HG03558 (cell line): ENCODE results near the gene COL27A1.
"Not testable (repeated sequence)": the region's sequence is repeated elsewhere in the genome, so short reads cannot be mapped to it uniquely, and the experiment has no call there.

Experiments used
- ATAC-seq: cut with Tn5 transposase; IDR thresholded peaks from one replicate; pipeline ENCODE4 v1.9.1; 2021; ENCODE audit warnings: moderate number of reproducible peaks; ENCODE audit not compliant: unreplicated experiment; ENCODE audit errors: extremely low read depth

The COL27A1 gene

GRCh38 chr9:114324965-114325364 lies 169.6 kb downstream of the COL27A1 start:
- ATAC-seq, result not testable (repeated sequence)

GRCh38 chr9:114325684-114326254 lies 170.4 kb downstream of the COL27A1 start:
- not testable (repeated sequence) for ATAC-seq

GRCh38 chr9:114327749-114328148 lies 172.4 kb downstream of the COL27A1 start:
- no peak for ATAC-seq

GRCh38 chr9:114328357-114328820 lies 173.1 kb downstream of the COL27A1 start:
- not testable (repeated sequence) for ATAC-seq

GRCh38 chr9:114328937-114329624 lies 173.7 kb downstream of the COL27A1 start:
- ATAC-seq, result not testable (repeated sequence)

GRCh38 chr9:114329625-114330022 lies 174.3 kb downstream of the COL27A1 start, which contains the start of gene ORM2:
ORM2 (plus strand) TSS chr9:114329869; CDS start chr9:114329905, 36 bp downstream.
- ATAC-seq, result not testable (repeated sequence)

- ATAC-seq, result no peak
These were observed 175.3 kb downstream of the COL27A1 start for GRCh38 chr9:114330636-114331035.

GRCh38 chr9:114331229-114332195 lies 176.2 kb downstream of the COL27A1 start:
- ATAC-seq, result not testable (repeated sequence)

GRCh38 chr9:114332474-114333040 lies 177.2 kb downstream of the COL27A1 start:
- ATAC-seq, result not testable (repeated sequence)

- ATAC-seq, result not testable (repeated sequence)
These were observed 178.4 kb downstream of the COL27A1 start for GRCh38 chr9:114333718-114334117.

- ATAC-seq, result no peak
These were observed 179.2 kb downstream of the COL27A1 start for GRCh38 chr9:114334490-114334889.

GRCh38 chr9:114335745-114336144 lies 180.4 kb downstream of the COL27A1 start:
- no peak for ATAC-seq

- no peak for ATAC-seq
These were observed 180.8 kb downstream of the COL27A1 start for GRCh38 chr9:114336157-114336556.

GRCh38 chr9:114336699-114337395 lies 181.5 kb downstream of the COL27A1 start:
- no peak for ATAC-seq

GRCh38 chr9:114338187-114338586 lies 182.8 kb downstream of the COL27A1 start:
- ATAC-seq, result no peak

- ATAC-seq, result no peak
These were observed 184.0 kb downstream of the COL27A1 start for GRCh38 chr9:114339130-114339908.

GRCh38 chr9:114341152-114341830 lies 186.0 kb downstream of the COL27A1 start:
- ATAC-seq, result no peak

- no peak for ATAC-seq
These were observed 186.7 kb downstream of the COL27A1 start for GRCh38 chr9:114341991-114342390.
